T-cell (primary cell): ENCODE data around the gene PGM1. TPM values are rescaled to one million over a fixed set of nuclear protein-coding genes. Genes with fewer than 3 reads are reported as not detected.
"Not testable (repeated sequence)": the region's sequence is repeated elsewhere in the genome, so short reads cannot be mapped to it uniquely, and the experiment has no call there.

Source experiments
- ATAC-seq, 4 experiments: fragments of 200-7000 bp in 3 of 4; fragments of 150-1000 bp in 1 of 4; cut with Tn5 transposase; replicated peaks in 1 of 4; 1 replicate in 3 of 4; 2 replicates in 1 of 4; pipeline ENCODE4 v1.10.0; 2021; ENCODE audit warnings: moderate library complexity in 3 of 4, mild to moderate bottlenecking in 2 of 4, moderate number of reproducible peaks in 1 of 4
- CTCF ChIA-PET, 2 donors: fragments of 300-600 bp; sonication (Branson Sonifier 250); formaldehyde crosslinking; loops; one replicate each; lab custom pipeline; 2022; ENCODE audit warnings: antibody characterized with exemption in 2 of 2; lab: Charles Lee
- POLR2A ChIA-PET, 2 donors: fragments of 300-600 bp; sonication (Branson Sonifier 250); formaldehyde crosslinking; loops; one replicate each; lab custom pipeline; 2022; ENCODE audit warnings: antibody characterized with exemption in 2 of 2; lab: Charles Lee
- DNase-seq, 35 experiments: peaks; one replicate each; pipeline versions ENCODE4 v3.0.0 to v3.0.0-alpha.2; 2013 to 2023
- H3K27ac ChIP-seq: one replicate; pipeline ENCODE4 v1.5.1; 2013; ENCODE audit warnings: low read length
- H3K27me3 ChIP-seq, 2 experiments: replicated peaks in 1 of 2; 1 replicate in 1 of 2; 2 replicates in 1 of 2; pipeline versions ENCODE4 v1.6.1 to v1.7.0; 2013; ENCODE audit warnings: low read length in 1 of 2, mixed read lengths in 1 of 2; ENCODE audit not compliant: control insufficient read depth in 2 of 2, insufficient read depth in 2 of 2; ENCODE audit errors: extremely low read depth in 1 of 2
- H3K36me3 ChIP-seq, 2 donors: 1 replicate in 1 of 2; 2 replicates in 1 of 2; pipeline versions ENCODE4 v1.6.1 to v1.7.0; 2013; ENCODE audit warnings: low read length in 1 of 2; ENCODE audit not compliant: control insufficient read depth in 2 of 2, insufficient read depth in 1 of 2; ENCODE audit errors: extremely low read depth in 1 of 2
- H3K4me1 ChIP-seq, 2 experiments: 1 replicate in 1 of 2; 2 replicates in 1 of 2; pipeline versions ENCODE4 v1.6.1 to v1.7.0; 2013; ENCODE audit warnings: low read length in 2 of 2, mixed read lengths in 1 of 2; ENCODE audit not compliant: insufficient read depth in 2 of 2, control insufficient read depth in 1 of 2; ENCODE audit errors: extremely low read depth in 1 of 2
- H3K4me3 ChIP-seq, 2 donors: 1 replicate in 1 of 2; 2 replicates in 1 of 2; pipeline versions ENCODE4 v1.5.1 to v1.7.0; 2013; ENCODE audit warnings: mild to moderate bottlenecking in 2 of 2, low read length in 1 of 2, moderate library complexity in 1 of 2; ENCODE audit not compliant: control insufficient read depth in 1 of 2; ENCODE audit errors: extremely low read depth in 1 of 2
- H3K9me3 ChIP-seq: 2 replicates; pipeline ENCODE4 v1.7.0; 2013
- H3K27ac Mint-ChIP-seq, 2 donors: one replicate each; pipeline ENCODE4 v1.8.0; 2020 to 2021; ENCODE audit warnings: mild to moderate bottlenecking in 2 of 2, mixed read lengths in 2 of 2
- H3K27me3 Mint-ChIP-seq, 2 donors: one replicate each; pipeline ENCODE4 v1.8.0; 2021 to 2022; ENCODE audit warnings: mixed read lengths in 2 of 2
- H3K36me3 Mint-ChIP-seq: one replicate; pipeline ENCODE4 v1.8.0; 2021; ENCODE audit warnings: mixed read lengths
- H3K4me1 Mint-ChIP-seq, 3 donors: one replicate each; pipeline ENCODE4 v1.8.0; 2020 to 2022; ENCODE audit warnings: mixed read lengths in 3 of 3, mild to moderate bottlenecking in 1 of 3
- H3K4me3 Mint-ChIP-seq, 3 donors: one replicate each; pipeline ENCODE4 v1.8.0; 2020 to 2022; ENCODE audit warnings: mild to moderate bottlenecking in 3 of 3, mixed read lengths in 3 of 3, moderate library complexity in 3 of 3
- H3K9me3 Mint-ChIP-seq, 3 donors: one replicate each; pipeline ENCODE4 v1.8.0; 2020 to 2022; ENCODE audit warnings: mixed read lengths in 3 of 3
- WGBS: methylation state at CpG from one replicate; pipeline ENCODE4 v1.1.5; 2013; ENCODE audit warnings: missing lambda C conversion rate; ENCODE audit not compliant: insufficient coverage; 5-methylcytosine and 5-hydroxymethylcytosine counted together
- total RNA-seq, 35 experiments: library from RNA in 6 of 35; stranded (reverse) in 6 of 35; fragments of 120-200 nt in 1 of 35; gene quantifications; one replicate each; pipeline versions ENCODE4 v1.2.1 to v1.2.4 and lab custom pipeline; 2013 to 2026

The PGM1 gene
- total RNA-seq, 5 donors from 2014 or later (not counting 1 experiment from before 2014, with no cell fraction given): 12.2 to 17.3 (median 15.5) TPM

DNA sequence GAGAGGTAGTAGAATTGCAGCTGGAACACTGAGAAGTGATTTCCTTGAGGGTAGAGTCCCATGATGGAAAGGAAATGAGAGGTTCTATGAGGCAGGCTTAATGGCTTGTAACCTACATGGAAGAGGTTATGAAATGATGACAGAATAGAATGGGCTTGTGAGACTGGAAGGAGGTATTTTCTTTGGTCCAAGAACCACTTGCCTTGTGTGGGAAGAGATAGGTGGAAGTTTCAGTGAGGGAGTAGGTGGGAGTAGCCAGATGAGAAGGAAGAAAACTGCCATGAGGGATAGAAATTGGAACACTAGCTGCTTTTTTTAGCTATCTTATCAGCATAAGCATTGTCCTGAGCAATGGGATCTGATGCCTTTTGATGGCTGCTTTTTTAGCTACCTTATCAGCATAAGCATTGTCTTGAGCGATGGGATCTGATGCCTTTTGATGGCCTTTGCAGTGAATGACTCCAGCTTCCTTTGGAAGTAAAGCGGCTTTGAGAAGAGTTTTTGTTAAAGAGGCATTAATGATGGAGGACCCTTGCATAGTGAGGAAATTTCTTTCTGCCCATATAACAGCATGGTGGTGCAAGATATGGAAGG lies 18.9 kb upstream of the PGM1 start:
- H3K36me3 ChIP-seq, H3K9me3 Mint-ChIP-seq, H3K27ac ChIP-seq, CTCF ChIA-PET, H3K4me1 ChIP-seq, H3K4me3 Mint-ChIP-seq, H3K36me3 Mint-ChIP-seq, POLR2A ChIA-PET, H3K4me3 ChIP-seq, H3K27me3 Mint-ChIP-seq, DNase-seq, ATAC-seq, H3K27ac Mint-ChIP-seq, H3K4me1 Mint-ChIP-seq, H3K27me3 ChIP-seq, H3K9me3 ChIP-seq: not testable (repeated sequence)
- WGBS: 100% methylated on average over 2 of the region's 2 CpGs

- H3K27ac ChIP-seq: no peak overlapping the region
- H3K9me3 Mint-ChIP-seq: peaks cover 0 to 6% (median 0%) of the 10 kb centered on the region in 3 donors
- ATAC-seq (no peak), DNase-seq (peak in 2 of 35 experiments; percentile 11 to 51)
- WGBS: no CpG with 5 or more reads among the region's 4 CpGs
- H3K27me3 Mint-ChIP-seq: no peaks in the 10 kb centered on the region
- H3K27ac Mint-ChIP-seq: no peak overlapping the region
- H3K4me3 Mint-ChIP-seq: no peak overlapping the region
- H3K9me3 ChIP-seq: peaks cover under 1% of the 10 kb centered on the region
- H3K27me3 ChIP-seq: no peaks in the 10 kb centered on the region
- H3K4me1 Mint-ChIP-seq: no peaks in the 10 kb centered on the region
- no peaks in the 10 kb centered on the region for H3K36me3 ChIP-seq
- CTCF ChIA-PET: interaction anchor here (0.6 to 1.1 kb wide), 5 partner anchors 17 to 671 kb away, joined by 3 to 9 read pairs (median 3); partner anchors contain the start of gene PGM1 (in 2 of the 2)
- no peaks in the 10 kb centered on the region for H3K4me1 ChIP-seq
- no peaks in the 10 kb centered on the region for H3K36me3 Mint-ChIP-seq
- POLR2A ChIA-PET: no interaction called here
- no peak overlapping the region for H3K4me3 ChIP-seq
Observed at GRCh38 chr1:63575340-63575826, 17.8 kb upstream of the PGM1 start.

DNA sequence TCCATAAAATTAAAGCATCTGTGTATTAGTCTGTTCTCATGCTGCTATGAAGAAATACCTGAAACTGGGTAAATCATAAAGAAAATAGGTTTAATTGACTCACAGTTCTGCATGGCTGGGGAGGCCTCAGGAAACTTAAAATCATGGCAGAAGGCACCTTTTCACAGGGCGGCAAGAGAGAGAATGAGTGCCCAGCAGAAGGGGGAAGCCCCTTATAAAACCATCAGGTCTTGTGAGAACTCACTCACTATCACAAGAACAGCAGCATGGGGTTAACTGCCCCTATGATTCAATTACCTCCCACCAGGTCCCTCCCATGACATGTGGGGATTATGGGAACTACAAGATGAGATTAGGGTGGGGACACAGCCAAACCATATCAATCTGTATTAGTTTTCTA lies 6.9 kb upstream of the PGM1 start:
- DNase-seq, H3K9me3 Mint-ChIP-seq, H3K27ac ChIP-seq, H3K27me3 Mint-ChIP-seq, H3K4me3 Mint-ChIP-seq, ATAC-seq, H3K36me3 ChIP-seq, H3K27me3 ChIP-seq, H3K27ac Mint-ChIP-seq, CTCF ChIA-PET, H3K4me3 ChIP-seq, H3K9me3 ChIP-seq, H3K4me1 ChIP-seq, H3K4me1 Mint-ChIP-seq, POLR2A ChIA-PET: not testable (repeated sequence)
- WGBS: no CpG with 5 or more reads among the region's 1 CpG
- peaks cover 16% of the 10 kb centered on the region for H3K36me3 Mint-ChIP-seq

- 94% methylated on average over 2 of the region's 3 CpGs for WGBS
- H3K9me3 Mint-ChIP-seq: no peaks in the 10 kb centered on the region
- no peaks in the 10 kb centered on the region for H3K27me3 Mint-ChIP-seq
- Histone ChIP-seq H3K9me3 (no peaks in the 10 kb centered on the region), H3K4me3 (no peak overlapping the region), H3K36me3 (no peaks in the 10 kb centered on the region), H3K4me1 (peaks cover 4 to 17% of the 10 kb centered on the region in 2 experiments), H3K27me3 (no peaks in the 10 kb centered on the region), H3K27ac (no peak overlapping the region)
- ChIA-PET CTCF (interaction anchor here in 1 of 2 donors (0.5 kb wide), 1 partner anchor 18 kb away, joined by 3 read pairs; no protein-coding TSS in a partner anchor), POLR2A (interaction anchor here in 1 of 2 donors (0.6 kb wide), 1 partner anchor 25 kb away, joined by 4 read pairs; no protein-coding TSS in a partner anchor)
- H3K27ac Mint-ChIP-seq: no peak overlapping the region
- H3K4me3 Mint-ChIP-seq: no peak overlapping the region
- ATAC-seq: no peak
- H3K4me1 Mint-ChIP-seq: peaks cover 23 to 25% (median 24%) of the 10 kb centered on the region in 3 donors
- H3K36me3 Mint-ChIP-seq: peaks cover 2% of the 10 kb centered on the region
- no peak for DNase-seq
Observed at GRCh38 chr1:63590166-63590560, 3.0 kb upstream of the PGM1 start.

DNA sequence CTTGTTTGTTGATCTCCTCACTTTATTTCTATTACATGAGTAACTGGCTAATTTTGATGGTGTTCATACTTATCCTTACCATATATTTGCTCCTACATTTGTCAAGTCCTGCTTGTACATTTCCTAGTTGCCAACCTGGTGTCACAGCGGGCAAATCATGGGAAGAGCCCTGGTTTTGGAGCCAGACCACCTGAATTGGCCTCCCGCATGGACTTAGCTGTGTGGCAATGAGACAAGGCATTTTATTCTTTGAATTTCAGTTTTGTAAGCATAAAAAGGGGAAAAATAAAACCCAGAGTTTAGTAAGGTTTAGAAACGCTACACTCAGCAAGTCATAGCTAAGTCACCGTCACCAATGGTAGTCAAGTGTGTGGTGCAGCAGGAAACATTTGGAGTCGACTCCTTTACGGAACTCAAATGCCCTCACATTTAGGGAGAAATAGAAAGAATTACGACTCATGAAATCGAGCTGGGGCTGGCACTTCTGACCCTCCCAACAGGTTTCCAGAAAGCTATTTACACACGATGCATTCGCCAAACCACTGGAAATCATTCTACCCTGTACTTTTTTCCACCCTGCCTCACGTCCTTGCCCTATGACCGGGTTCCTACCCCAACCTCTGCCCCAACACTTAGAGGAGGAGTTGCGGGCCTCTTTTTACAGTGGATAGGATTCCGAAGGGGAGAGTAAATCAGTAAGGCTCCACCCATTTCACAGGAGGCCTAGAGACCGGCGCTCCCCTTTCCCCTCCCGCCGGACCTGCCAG lies 492 bp upstream of the PGM1 start:
- H3K27ac Mint-ChIP-seq: peak overlapping the region; percentile 88 to 94
- peaks cover 36 to 42% (median 37%) of the 10 kb centered on the region in 3 donors for H3K4me1 Mint-ChIP-seq
- WGBS: 60% methylated on average over 8 of the region's 18 CpGs
- H3K9me3 Mint-ChIP-seq: no peaks in the 10 kb centered on the region
- H3K4me3 Mint-ChIP-seq: peak overlapping the region; percentile 95 to 99 (median 99)
- peaks cover 4 to 17% of the 10 kb centered on the region in 2 experiments for H3K4me1 ChIP-seq
- DNase-seq: peak in 2 of 35 experiments; percentile 1 to 4
- peak overlapping the region; percentile 89 for H3K4me3 ChIP-seq
- no peak for ATAC-seq
- no peaks in the 10 kb centered on the region for H3K36me3 Mint-ChIP-seq
- H3K27me3 ChIP-seq: no peaks in the 10 kb centered on the region
- H3K9me3 ChIP-seq: no peaks in the 10 kb centered on the region
- no peaks in the 10 kb centered on the region for H3K36me3 ChIP-seq
- CTCF ChIA-PET: interaction anchor here (0.7 to 1.9 kb wide), 2 partner anchors 17 kb away, joined by 3 to 9 read pairs; no protein-coding TSS in a partner anchor
- no peaks in the 10 kb centered on the region for H3K27me3 Mint-ChIP-seq
- peak overlapping the region; percentile 93 for H3K27ac ChIP-seq
- POLR2A ChIA-PET: interaction anchor here in 1 of 2 donors (0.6 to 1.0 kb wide), 3 partner anchors 10 to 886 kb away, joined by 3 to 4 read pairs (median 3); no protein-coding TSS in a partner anchor
